Epithelial cell of umbilical artery (primary cell): Measurements from ENCODE around the gene PRDM5. TPM values are rescaled to one million over a fixed set of nuclear protein-coding genes. Genes with fewer than 3 reads are reported as not detected.

Experiments used
- total RNA-seq: library from RNA; depleted of rRNA; stranded (reverse); fragments of >200 nt; gene quantifications from 2 replicates; pipeline ENCODE4 v1.2.3, GENCODE V29; 2014

PRDM5 gene
- total RNA-seq: 4.5 and 7.1 TPM in 2 replicates

GRCh38 chr4:120922381-120923206 is at the start of gene PRDM5:
Gene PRDM5, minus strand, starts transcription at chr4:120922726. Its CDS starts 118 bp downstream, at chr4:120922608.

Other genes starting within 250 kb of the PRDM5 start
- gene NDNF, start 149.8 kb upstream of the PRDM5 start, total RNA-seq: not detected in 2 replicates
- gene TNIP3, start 241.6 kb upstream of the PRDM5 start, total RNA-seq: 0.65 and 0.91 TPM in 2 replicates